Kidney (tissue), 14 donors: ENCODE data around the gene PLB1. TPM values are rescaled to one million over a fixed set of nuclear protein-coding genes. Genes with fewer than 3 reads are reported as not detected.
A peak's percentile ranks its signal among the peaks of the same experiment; 100 is the strongest.

Experiments
- DNase-seq, 5 donors: peaks; one replicate each; pipeline ENCODE4 v3.0.0-alpha.2; 2013 to 2020
- FAIRE-seq: peaks from 2 replicates; lab custom pipeline; 2012; peaks lifted over from hg19 to GRCh38; lab: Jason Lieb, UNC
- H3K27ac ChIP-seq, 2 donors: one replicate each; pipeline ENCODE4 v1.7.0; 2013; ENCODE audit warnings: low read depth in 2 of 2, low read length in 2 of 2, inconsistent platforms in 1 of 2
- H3K27me3 ChIP-seq: one replicate; pipeline ENCODE4 v1.7.1; 2013; ENCODE audit warnings: low read length, inconsistent platforms; ENCODE audit not compliant: control insufficient read depth, insufficient read depth
- H3K36me3 ChIP-seq, 3 donors: one replicate each; pipeline versions ENCODE4 v1.7.0 to v1.7.1; 2013; ENCODE audit warnings: low read length in 3 of 3, control low read depth in 1 of 3, inconsistent platforms in 1 of 3; ENCODE audit not compliant: insufficient read depth in 3 of 3, control insufficient read depth in 2 of 3
- H3K4me1 ChIP-seq, 3 donors: one replicate each; pipeline versions ENCODE4 v1.7.0 to v1.7.1; 2013; ENCODE audit warnings: low read length in 3 of 3, inconsistent platforms in 1 of 3, low read depth in 1 of 3; ENCODE audit not compliant: control insufficient read depth in 2 of 3, insufficient read depth in 2 of 3
- H3K4me3 ChIP-seq, 3 donors: one replicate each; pipeline versions ENCODE4 v1.7.0 to v1.8.1; 2013; ENCODE audit warnings: low read length in 3 of 3, control low read depth in 1 of 3, inconsistent platforms in 1 of 3
- H3K9ac ChIP-seq, 3 donors: one replicate each; pipeline versions ENCODE4 v1.7.0 to v1.7.1; 2013; ENCODE audit warnings: low read length in 3 of 3, control low read depth in 1 of 3, inconsistent platforms in 1 of 3
- H3K9me3 ChIP-seq, 3 donors: one replicate each; pipeline versions ENCODE4 v1.7.0 to v1.7.1; 2013; ENCODE audit warnings: low read length in 3 of 3, control low read depth in 1 of 3, inconsistent platforms in 1 of 3; ENCODE audit not compliant: control insufficient read depth in 2 of 3, insufficient read depth in 1 of 3
- intact Hi-C: fragments of 100-400 bp; cut with DNase I; formaldehyde crosslinking; loops from one replicate; pipeline ENCODE4 v1.11.1; 2022
- polyA plus RNA-seq: library from polyadenylated mRNA; stranded (reverse); fragments of 350-450 nt; fragmentation: Illumina TruSeq; extraction: RNeasy Lipid Tissue Mini Kit (QIAGEN cat#74804); gene quantifications from one replicate; pipeline ENCODE4 v1.2.3, GENCODE V29; 2014; ENCODE audit warnings: low read depth, low replicate concordance; ENCODE audit not compliant: insufficient read depth
- total RNA-seq: library from RNA; stranded (reverse); fragmentation: NEBNext Ultra II Directional; extraction: Animal tissue kit (Norgen Biotek cat#: 25700); gene quantifications from one replicate; pipeline ENCODE4 v1.2.1, GENCODE V29; 2021
- TF ChIP-seq, protein P1 (sequence below): IDR thresholded peaks from 3 replicates; pipeline ENCODE4 v1.5.1; 2012; ENCODE audit warnings: mild to moderate bottlenecking, moderate library complexity, borderline replicate concordance; ENCODE audit not compliant: insufficient read depth; ENCODE audit errors: extremely low read depth
- donor health status: control.
- donor health status: control.
- donor health status: control.
- donor health status: control.
- donor health status: control.
- donor health status: DM: yes; HTN: yes; CAD: no.
- donor health status: Normal renal cell carcinoma (clear cell type).

PLB1 gene
- total and polyA plus RNA-seq, 2 donors from 2014 or later = 0.95 to 6.8 TPM

DNA sequence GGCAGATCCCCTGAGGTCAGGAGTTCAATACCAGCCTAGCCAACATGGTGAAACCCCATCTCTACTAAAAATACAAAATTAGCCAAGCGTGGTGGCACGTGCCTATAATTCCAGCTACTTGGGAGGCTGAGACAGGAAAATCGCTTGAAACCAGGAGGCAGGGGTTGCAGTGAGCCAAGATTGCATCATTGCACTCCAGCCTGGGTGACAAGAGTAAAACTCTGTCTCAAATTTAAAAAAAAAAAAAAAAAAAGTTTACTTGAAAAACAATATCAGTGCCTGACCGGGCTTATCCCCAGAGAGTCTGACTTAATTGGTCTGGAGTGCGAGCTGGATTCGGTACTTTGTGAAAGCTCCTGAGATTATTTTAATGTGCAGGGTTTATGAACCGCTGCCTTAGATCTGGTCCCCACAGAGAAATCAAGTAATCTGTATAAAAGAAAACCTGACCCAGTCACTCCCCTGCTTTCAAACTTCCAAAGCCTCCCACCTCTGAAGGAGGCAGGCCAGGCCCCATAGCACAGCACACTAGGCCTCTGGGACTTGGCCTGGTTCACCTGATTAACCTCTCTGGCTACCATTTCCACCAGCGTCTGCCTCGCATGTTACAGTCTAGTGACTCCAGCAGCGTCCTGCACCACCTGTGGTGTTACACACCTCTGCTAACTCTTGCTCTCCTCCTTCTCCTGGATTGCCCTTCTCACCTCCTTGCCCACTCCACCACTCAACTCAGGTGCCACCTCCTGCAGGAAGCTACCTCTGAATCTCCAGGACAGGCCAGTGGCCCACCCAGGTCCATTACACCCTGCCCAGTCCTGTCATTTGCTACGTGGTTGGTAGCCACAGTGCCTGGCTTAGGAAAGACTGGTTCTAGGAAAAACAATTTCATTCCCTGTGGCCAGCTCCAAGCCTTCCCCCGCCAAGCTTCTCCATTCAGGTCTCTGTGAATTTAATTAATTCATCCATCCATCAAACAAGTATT, 141.5 kb downstream of the PLB1 start:
- Histone ChIP-seq H3K27me3 (no peaks in the 10 kb centered on the region), H3K9me3 (no peaks in the 10 kb centered on the region), H3K4me3 (no peak overlapping the region), H3K27ac (peak overlapping the region; percentile 48 to 88), H3K4me1 (peaks cover 0 to 15% (median 3%) of the 10 kb centered on the region in 3 donors), H3K36me3 (no peaks in the 10 kb centered on the region), H3K9ac (no peak overlapping the region)
- peak in 3 of 5 donors; percentile 41 to 62 (median 52) for DNase-seq
- TF ChIP-seq, protein P1, sequence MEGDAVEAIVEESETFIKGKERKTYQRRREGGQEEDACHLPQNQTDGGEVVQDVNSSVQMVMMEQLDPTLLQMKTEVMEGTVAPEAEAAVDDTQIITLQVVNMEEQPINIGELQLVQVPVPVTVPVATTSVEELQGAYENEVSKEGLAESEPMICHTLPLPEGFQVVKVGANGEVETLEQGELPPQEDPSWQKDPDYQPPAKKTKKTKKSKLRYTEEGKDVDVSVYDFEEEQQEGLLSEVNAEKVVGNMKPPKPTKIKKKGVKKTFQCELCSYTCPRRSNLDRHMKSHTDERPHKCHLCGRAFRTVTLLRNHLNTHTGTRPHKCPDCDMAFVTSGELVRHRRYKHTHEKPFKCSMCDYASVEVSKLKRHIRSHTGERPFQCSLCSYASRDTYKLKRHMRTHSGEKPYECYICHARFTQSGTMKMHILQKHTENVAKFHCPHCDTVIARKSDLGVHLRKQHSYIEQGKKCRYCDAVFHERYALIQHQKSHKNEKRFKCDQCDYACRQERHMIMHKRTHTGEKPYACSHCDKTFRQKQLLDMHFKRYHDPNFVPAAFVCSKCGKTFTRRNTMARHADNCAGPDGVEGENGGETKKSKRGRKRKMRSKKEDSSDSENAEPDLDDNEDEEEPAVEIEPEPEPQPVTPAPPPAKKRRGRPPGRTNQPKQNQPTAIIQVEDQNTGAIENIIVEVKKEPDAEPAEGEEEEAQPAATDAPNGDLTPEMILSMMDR = no peak
- no peak for FAIRE-seq
- intact Hi-C loops = no loop called here

GRCh38 chr2:28638102-28638501, 142.2 kb downstream of the PLB1 start:
- Histone ChIP-seq H3K9ac (no peak overlapping the region), H3K27ac (no peak overlapping the region), H3K4me1 (peaks cover 0 to 15% (median 3%) of the 10 kb centered on the region in 3 donors), H3K36me3 (no peaks in the 10 kb centered on the region), H3K4me3 (no peak overlapping the region), H3K27me3 (no peaks in the 10 kb centered on the region), H3K9me3 (no peaks in the 10 kb centered on the region)
- TF ChIP-seq, protein P1 = no peak
- no peak for FAIRE-seq
- intact Hi-C loops = no loop called here
- peak in 2 of 5 donors; percentile 35 to 61 for DNase-seq

DNA sequence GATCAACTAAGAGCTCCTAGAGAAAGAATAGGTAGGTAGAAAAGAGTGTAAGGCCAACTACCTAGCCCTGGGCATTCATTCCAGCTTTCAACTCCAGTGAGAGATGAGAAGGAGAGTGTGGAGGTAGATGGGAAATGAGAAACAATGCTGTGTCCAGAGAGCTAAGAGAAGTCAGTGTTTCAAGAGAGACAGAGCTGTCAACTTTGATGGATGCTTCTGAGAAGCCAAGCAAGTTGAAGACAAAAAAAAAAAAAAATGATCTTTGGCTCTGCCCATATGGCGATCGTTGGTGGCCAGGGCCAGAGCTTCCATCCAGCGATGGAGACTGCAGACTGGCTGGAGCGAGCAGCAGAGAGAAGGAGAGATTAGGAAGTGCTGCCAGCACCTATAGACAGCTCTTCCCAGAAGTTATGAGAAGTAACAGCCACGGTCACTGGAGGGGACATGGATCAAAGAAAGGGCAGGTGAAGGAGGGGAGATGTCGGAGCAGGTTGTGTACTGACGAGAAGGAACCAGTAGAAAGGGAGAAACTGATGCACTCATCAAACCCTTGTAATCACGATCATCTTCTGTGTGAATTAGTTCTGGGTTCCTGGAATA, 143.3 kb downstream of the PLB1 start:
- intact Hi-C loops = no loop called here
- H3K4me3 ChIP-seq = no peak overlapping the region
- no peaks in the 10 kb centered on the region for H3K27me3 ChIP-seq
- H3K9ac ChIP-seq = no peak overlapping the region
- H3K9me3 ChIP-seq = no peaks in the 10 kb centered on the region
- peaks cover 0 to 15% (median 3%) of the 10 kb centered on the region in 3 donors for H3K4me1 ChIP-seq
- FAIRE-seq = no peak
- no peak overlapping the region for H3K27ac ChIP-seq
- H3K36me3 ChIP-seq = no peaks in the 10 kb centered on the region
- DNase-seq = peak in 1 of 5 donors; percentile 24
- TF ChIP-seq, protein P1 = no peak
